ENCODE results near the gene PSG2.
A peak's percentile ranks its signal among the peaks of the same experiment; 100 is the strongest.
"Not testable (repeated sequence)": the region's sequence is repeated elsewhere in the genome, so short reads cannot be mapped to it uniquely, and the experiment has no call there.

The PSG2 gene

DNA sequence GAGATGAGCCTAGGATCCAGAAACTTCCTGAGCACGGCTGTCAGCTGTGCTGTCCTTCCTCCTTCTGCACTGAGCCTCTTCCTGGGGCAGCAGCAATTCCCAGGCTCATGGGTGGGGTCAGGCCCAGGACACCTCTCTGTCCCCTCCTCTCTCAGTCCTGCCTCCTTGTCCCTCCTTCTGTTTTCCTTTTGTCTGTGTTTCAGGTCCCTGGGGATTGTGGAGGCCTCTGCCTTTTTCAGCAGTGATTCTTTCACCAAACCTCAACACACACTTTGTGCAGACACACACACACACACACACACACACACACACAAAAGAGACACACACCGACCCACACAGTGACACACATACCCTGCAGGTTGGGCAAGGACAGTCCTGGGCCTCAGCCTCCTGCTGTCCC is at the start of gene PSG2:
Gene PSG2, minus strand, starts transcription at position 101 of the 400 bp plus-strand sequence. CDS start 132 bp downstream, outside the sequence.
- DNase-seq, result not testable (repeated sequence)

DNA sequence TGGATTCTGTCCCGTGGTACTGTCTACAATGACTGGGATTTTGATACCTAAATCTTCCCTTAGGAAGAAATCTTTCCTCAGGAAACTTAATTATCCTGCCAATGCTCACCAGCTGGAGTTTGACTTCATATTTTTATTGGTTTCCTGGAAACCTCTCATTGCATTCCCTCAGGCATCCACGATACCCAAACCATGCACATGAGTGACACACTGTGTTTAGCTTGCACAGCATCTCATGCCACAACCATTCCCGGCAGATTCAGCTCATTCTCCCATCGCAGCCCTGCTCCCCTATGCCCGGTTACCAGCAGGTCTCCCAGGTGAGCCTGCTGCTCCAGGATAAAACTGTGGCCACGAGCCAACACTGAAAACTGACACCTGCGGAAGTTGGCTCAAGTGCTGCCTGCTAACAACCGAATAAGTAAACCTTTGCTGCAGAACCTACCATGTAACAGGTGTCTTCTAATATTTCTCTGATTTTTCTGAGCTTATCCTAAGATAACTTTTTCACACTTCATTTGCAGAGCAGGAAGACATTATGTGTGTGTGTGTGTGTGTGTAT is 48.9 kb upstream of the PSG2 start:
- not testable (repeated sequence) for DNase-seq

DNA sequence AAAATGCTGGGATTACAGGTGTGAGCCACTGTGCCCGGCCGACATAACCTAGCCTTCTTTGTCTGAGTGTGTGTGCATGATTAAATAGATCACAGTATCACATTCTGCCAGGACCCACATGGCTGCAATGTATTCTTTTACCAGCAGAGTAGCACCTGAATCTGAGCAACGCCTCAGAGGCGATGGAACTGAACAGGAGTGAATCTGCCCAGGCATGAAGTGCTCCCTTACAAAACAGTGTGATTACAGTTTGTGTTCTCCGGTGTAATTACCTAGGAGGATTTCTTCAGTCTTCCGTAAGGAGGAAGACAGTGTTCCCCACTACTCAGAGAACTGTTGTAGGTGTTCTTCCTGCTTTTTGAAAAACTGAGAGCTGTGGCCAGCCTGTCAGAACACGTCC is 46.7 kb upstream of the PSG2 start:
- not testable (repeated sequence) for DNase-seq

DNA sequence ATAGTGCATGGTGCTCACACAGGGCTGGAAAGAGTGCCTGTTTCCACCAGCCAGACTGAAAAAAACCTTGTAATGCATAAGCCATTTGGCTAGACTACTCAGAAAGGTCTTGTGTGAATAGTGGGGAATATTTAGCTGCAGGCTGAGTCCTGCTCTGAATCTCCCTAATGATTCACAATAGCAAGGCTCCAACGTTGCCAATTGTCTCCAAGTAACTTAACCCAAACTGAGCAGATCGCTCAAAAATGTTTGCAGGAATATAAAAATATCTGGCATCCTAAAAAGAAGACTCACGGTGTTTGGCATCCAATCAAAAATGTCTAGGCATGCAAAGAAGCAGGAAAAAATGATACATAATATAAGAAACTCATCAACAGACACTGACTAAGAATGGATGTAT is 44.8 kb upstream of the PSG2 start:
- DNase-seq, result not testable (repeated sequence)

DNA sequence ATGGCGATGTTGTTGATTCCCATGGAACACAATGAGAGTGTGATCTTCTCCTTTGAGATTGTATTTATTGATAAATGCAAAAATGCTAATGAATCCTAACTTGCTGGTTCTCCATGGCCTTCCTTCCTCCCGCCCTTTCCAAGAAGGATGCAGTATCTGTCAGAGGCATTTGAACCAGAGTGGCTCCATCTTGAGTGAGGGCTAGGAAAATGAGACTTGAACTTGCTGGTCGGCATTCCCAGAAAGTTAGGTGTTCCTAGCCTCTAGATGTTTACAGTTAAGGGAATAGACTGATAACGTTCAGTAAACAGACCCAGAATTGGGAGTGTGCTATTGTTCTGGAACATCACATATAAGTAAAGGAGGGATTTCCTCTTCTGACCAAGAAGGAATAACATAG is 44.2 kb upstream of the PSG2 start:
- no peak for DNase-seq

DNA sequence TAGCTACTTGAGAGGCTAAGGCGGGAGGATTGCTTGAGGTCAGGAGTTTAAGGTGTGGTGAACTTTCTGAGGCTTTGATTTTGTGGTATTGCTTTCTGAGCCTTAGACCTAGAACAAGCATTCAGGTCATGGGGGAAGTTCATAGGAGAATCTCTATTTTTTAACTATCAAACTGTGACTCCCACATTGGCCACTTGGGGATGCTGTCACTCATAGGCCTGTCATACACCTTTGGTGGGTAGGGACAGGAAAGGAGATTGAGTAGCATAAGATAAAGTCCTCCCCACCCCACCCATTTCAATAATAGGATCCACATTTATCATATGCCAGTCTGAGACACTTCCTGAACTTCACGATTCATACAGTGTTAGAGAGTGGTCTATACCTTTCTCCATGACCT is 41.9 kb upstream of the PSG2 start:
- DNase-seq, result no peak

DNA sequence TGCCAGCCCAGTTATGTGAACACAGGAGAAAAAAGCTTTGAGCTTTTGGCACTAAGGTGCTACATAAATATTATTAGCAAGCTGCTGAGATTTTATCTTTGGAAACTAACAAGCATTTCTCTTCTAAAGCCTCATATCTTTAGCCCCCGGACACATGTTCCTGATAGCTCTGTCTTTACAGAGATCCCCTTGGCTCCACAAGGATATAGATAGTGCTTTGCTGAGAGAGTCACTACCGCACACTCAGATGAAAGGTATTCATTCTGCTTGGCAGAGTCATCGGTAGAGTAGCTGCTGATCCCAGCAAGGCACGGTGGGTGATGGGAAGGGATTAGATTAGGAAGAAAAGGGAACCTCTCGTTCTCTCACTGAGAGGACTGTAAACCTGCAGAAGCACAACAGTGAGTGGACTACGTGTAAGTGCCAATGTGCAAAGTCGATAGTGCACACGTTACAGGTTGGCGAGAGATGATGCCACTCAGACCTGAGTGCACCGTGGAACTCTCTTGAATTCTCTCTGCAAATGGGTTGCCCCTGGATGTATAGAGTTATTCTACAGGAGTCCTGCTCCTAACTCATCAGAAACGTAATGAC is 38.0 kb upstream of the PSG2 start:
- DNase-seq, result not testable (repeated sequence)

DNA sequence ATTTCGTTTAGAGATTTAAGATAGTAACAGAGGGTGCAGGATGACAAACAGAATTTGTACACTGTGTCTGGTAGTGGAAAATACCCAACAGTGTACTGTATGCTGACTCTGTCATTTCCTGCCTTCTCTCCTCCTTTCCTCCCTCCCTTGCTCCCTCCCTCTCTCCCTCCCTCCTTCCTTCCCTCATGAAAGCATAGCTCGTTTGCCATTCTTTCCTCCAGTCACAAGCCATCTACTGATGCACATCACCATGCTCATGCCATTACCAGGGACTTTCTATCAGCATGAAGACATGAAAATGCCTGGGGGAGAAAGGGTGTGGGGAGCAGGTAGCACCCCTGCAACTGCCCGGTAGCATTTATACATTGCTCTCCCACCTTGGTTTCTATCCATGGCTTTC is 37.0 kb upstream of the PSG2 start:
- DNase-seq, result not testable (repeated sequence)

DNA sequence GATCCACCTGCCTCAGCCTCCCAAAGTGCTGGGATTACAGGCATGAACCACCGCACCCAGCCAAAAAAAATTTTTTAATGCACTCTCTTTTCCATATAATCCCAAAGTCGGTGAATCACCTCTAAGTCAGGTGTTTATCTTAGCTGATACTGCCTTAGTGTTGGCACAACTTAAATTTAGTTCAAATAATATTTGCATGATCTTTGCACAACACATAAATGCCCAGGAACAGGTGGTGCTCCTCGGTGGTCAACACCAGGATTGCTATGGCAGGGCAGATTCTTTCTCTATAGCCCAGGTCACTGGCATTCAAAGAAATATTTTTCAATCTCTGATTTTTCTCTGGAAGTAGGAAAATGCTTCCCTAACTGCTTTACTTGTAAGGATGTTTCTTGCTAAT is 33.9 kb upstream of the PSG2 start:
- not testable (repeated sequence) for DNase-seq

DNA sequence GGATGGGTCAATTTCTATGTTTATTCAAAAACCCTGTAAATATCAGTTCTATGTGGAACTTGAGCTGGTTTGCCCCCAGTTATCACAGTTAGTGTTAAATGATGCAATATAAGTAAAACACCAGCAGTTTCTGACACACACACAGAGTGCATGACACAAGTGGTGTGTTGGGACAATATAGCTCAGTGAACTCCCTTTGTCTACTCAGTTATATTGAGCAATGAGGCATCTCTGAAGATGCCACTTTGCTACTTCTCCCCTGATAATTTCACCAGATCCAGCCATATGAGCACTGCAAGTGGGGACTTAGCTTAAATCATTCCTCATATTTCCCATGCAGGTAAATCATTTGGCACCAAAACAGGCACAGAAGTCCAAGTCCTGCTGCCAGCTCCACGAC is 33.0 kb upstream of the PSG2 start:
- not testable (repeated sequence) for DNase-seq

DNA sequence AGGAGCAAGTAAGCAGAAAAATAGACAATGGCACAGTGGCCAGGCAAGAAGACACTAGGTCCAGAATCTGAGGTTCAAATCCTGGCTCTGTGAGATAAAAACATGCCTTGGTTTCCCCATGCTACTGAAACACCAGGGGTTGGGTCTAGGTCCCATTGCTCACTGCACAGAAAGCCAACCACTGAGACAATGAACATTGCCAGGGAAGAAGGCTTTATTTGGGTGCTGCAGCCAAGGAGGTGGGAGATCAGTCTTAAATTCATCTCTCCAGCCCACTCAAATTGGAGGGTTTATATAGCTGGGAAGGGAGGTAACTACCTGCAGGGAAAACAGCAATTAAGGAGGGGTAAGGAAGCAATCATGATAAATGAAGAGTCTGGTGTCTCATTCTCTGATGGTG is 32.6 kb upstream of the PSG2 start:
- DNase-seq, result not testable (repeated sequence)

DNA sequence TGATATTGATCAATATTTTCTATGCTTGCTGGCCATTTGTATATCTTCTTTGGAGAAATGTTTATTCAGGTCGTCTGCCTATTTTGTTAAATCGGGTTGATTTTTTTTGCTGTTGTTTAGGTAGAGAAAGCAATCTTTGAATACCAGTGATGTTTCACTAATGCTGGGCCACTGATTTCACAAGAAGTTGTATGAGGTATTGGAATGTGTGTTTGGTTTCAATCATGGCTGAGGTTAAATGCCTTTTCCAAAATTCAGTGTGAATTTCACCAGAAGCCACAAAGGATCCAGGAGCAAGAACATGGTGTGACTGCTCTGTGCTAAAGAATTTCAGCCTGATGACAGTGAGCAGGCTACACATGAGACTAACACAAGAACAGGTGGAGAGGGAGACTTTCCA is 32.1 kb upstream of the PSG2 start:
- DNase-seq, result not testable (repeated sequence)

DNA sequence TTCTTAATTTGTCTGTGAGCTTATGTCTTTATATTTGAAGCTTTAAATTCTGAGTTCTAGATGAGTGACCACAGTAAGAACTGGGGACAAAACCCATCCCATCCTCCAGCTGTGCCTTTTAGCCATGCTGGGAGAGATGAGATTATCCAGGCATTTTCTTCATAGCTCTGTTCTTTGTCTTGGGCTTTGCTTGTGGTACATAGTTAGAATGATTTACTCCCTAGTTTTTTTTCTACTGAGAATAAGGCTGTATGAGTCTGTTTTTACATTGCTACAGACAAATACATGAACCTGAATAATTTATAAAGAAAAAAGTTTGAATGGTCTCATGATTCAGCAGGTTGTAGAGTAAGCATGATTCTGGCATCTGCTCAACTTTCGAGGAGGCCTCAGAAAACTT is 24.9 kb upstream of the PSG2 start:
- DNase-seq, result not testable (repeated sequence)

DNA sequence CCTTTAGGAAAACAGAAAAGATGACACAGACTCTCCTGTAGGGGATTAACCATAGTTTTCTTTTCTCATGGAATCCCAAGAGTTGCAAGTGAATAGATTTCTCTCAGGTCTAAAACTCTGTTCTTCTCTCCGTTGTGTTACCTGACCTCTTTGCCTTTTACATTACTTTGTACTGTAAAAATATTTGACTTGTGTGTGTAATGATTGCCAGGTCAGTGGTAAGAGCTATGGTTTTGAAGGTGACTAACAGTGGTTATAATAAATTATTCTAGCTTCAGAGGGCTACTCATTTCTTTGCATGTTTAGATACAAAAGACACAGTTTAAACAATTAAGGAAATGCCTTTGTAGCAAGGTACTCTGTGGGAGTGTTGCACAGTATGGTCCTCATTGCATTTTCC is 23.0 kb upstream of the PSG2 start:
- no peak for DNase-seq

DNA sequence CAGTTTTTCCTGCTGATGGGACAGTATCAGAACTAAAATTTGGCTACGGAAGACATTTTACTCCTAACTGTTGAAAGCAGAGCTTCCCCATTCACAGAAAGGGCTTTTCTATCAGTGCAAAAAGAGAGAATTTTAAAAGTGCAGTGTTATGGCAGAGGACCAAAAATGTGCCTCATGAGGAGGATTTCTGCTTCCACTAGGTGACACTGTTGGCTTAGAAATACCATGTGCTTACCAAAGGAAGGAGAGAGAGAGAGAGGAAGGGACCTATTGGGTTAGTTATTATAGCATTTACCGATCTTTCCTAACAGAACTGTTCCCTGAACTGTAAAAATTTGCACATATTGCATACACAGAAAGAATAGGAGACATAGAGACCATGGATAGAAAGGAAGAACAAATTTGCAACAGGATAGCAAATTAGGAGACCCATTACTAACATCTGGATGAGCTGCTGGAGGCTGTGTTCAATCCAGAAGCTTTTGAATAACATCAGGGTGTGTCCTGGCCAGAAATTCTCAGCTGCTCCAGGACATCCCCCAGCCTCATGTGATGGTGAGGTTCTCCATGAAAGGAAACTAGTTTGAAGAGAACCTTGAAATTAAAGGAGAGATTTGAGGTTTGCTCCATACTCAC is 21.8 kb upstream of the PSG2 start:
- not testable (repeated sequence) for DNase-seq

DNA sequence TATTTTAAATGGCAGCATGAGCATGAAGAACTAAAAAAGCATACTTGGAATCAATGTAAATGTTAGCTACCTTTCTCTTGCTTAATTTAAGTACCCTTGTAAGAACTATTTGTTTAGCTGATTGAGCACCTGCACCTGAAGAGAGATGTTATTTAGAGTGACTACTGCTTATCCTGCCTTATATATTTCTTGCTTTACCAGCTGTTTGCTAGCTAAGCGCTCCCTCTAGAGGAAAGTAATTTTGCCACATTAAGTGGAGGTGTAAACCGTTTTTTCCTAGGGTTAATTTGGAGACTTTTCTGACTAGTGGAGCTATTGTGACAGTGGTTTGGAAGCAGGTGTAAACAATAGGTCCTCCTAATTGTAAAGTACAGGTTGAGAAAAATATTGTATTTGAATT is 19.4 kb upstream of the PSG2 start:
- DNase-seq, result no peak

DNA sequence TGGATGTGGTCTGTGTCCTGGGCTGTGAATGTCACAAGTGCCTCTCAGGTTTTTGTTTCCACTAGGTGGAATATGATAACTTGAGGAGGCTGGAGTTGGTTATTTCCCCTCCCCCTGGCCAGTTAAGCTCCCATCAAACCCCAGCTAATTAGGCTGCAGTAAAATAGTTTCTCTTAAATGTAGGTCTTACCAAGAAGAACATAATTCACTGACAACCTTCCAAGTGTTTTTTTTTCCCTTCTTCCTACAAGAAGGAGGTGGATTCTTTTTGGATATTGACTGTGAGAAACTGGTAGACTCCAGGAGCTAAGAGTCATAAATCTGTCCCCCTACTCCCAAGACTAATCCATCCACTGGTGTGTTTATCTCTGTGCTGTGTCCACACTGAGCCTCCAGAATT is 15.9 kb upstream of the PSG2 start:
- not testable (repeated sequence) for DNase-seq

DNA sequence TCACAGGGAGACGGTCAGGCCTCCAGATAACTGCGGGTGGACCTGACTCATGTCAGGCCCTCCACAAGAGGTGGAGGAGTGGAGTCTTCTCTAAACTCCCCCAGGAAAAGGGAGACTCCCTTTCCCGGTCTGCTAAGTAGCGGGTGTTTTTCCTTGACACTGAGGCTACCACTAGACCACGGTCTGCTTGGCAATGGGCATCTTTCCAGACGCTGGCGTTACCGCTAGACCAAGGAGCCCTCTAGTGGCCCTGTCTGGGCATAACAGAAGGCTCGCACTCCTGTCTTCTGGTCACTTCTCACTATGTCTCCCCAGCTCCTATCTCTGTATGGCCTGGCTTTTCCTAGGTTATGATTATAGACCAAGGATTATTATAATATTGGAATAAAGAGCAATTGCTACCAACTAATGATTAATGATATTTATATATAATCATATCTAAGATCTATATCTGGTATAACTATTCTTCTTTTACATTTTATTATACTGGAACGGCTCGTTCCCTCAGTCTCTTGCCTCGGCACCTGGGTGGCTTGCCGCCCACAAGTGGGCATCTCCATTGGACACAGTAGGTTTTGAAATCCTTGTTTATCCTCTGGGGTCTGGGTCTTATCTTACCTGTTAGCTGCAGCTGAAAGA is 5.3 kb upstream of the PSG2 start:
- not testable (repeated sequence) for DNase-seq

DNA sequence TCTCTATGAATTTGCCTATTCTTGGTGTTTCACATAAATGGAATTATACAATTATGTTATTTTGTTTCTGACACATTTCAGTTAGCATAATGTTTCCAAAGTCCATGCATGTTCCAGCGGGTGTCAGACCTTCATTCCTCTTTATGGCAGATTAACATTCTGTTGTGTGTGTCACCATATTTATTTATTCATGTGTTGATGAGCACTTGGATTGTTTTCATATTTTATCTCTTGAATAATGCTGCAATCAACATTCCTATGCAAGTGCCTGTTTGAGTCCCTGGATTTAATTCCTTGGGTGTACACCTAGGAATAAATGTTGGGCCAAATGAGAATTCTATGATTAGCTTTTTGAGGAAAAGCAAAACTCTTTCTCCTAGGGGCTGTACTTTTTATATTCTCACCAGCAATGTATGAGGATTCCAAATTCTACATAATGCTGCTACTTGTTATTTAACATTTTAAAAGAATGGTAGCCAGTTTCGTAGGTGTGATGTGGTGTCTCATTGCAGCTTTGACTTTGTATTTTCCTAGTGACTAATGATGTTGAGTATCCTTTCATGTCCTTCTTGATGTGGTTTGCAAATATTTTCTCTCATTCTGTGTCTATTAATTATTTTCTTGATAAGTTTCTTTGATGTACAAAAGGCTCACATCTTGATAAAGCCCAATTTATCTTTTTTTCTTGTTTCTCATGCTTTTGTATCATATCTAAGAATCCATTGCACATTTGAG is 3.5 kb upstream of the PSG2 start:
- DNase-seq, result not testable (repeated sequence)

DNA sequence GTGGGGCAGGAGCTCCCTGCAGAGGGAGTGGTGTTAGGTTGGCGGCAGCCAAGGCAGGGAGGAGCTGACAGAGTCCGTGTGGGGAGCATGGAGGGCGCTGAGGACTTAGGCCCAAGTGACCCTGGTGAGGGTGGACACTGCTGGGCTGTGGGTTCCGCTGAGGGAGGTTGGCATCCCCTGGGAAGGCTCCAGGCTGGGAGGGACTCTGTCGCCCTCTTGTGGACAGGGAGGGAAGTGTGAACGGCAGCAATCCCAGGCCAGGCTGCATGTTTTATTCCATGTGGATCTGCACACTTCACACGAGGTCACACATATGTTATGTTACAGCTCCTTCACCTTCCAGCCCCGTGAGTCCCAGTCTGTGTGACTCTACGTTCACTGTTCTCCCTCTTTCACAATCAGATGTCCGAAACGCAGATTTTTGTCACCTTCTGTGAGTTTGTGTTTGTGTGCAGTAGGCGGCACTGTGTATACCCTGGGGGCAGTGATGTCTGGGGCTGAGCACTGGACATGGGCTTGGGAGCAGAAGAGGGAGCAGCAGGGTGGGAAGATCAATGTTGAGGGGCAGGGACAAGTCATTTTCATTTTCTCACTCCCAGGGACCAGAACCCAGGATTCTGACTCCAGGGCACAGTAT is 1.8 kb upstream of the PSG2 start:
- DNase-seq, result not testable (repeated sequence)

DNA sequence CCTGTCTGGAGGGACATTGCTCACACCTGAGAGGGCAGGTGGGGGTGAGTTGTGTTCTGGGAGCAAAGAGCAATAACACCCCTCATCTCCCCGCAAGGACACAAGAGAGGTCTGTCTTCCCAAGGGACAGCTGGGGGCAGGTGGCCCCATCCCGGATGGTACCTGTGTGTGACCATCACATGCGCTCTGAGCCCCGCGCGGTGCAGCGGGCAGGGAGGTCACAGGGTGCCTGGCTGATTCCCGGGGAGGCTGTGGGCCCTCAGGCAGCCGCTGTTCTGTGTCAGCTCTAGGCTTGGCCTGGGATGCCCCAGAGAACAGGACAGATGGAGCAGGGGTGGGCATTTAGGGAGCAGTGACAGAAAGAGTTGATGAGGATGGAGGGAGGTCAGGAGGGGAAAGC is 1.2 kb upstream of the PSG2 start:
- not testable (repeated sequence) for DNase-seq

DNA sequence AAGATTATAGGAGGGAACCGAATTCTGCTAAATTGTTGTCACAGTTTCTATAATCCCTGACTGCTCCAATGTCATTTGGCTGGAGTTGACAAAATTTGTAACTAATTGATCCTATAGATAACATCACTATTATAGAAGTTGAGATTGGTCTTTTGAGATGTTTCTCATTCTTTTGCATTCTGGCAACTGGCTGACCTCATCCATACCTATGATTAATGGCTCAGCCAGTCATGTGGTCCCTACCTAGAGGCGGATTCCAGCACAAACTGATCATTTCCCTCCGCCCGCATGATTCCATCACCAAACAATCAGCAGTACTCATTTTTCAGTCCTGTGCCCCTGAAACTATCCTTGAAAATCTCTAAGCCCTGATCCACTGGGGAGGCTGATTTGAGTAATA is 4.2 kb downstream of the PSG2 start:
- no peak for DNase-seq

DNA sequence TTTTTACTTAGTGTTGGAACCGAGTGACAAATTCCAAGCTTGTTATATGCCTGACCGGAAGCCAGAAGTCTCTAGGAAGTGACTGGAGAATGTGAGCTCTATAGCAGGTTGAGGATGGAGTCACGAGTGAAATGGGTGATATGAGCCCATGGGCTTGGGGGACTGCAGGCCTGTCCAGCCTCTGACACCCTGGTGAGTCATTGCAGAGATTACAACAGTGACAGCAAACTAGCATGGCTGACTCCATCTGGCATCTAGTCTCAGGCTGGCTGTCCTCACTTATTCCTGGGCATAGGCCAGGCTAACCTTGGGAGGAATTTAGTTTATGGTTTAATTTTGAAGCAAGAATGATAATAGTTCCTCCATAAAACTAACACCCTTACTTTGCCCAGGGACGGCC is 4.6 kb downstream of the PSG2 start:
- peak; percentile 15 for DNase-seq

Measured in 8988T (cell line).